GM10266 (cell line): ENCODE data around the gene USF3.

Experiments used
- DNase-seq: peaks from one replicate; pipeline ENCODE4 v3.0.0; 2012; ENCODE audit errors: extremely low spot score
- TF ChIP-seq, protein P1 (sequence below): IDR thresholded peaks from 2 replicates; pipeline ENCODE4 v1.5.1; 2012; ENCODE audit warnings: mild to moderate bottlenecking, low read depth; ENCODE audit not compliant: control insufficient read depth, insufficient read depth; ENCODE audit errors: missing control alignments

Gene USF3

DNA sequence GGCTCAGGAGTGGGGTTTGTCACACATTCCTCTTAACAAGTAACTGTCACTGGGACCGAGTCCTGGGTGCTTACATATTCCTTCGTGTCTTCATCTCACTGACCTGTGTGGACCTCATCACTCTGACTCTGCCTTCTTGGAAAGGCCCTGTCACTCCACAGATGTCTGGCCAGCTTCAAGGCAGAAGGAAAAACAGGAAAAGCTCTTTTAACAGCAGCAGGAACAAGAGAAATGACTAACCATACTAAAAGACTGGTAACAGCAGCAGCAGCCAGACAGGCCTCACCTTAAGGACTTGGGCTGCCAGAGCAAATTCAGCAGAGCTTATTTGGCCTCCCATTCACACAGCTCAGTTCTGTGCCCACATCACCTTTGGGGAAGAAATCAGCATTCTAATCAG, 68.1 kb downstream of the USF3 start:
- TF ChIP-seq, protein P1, sequence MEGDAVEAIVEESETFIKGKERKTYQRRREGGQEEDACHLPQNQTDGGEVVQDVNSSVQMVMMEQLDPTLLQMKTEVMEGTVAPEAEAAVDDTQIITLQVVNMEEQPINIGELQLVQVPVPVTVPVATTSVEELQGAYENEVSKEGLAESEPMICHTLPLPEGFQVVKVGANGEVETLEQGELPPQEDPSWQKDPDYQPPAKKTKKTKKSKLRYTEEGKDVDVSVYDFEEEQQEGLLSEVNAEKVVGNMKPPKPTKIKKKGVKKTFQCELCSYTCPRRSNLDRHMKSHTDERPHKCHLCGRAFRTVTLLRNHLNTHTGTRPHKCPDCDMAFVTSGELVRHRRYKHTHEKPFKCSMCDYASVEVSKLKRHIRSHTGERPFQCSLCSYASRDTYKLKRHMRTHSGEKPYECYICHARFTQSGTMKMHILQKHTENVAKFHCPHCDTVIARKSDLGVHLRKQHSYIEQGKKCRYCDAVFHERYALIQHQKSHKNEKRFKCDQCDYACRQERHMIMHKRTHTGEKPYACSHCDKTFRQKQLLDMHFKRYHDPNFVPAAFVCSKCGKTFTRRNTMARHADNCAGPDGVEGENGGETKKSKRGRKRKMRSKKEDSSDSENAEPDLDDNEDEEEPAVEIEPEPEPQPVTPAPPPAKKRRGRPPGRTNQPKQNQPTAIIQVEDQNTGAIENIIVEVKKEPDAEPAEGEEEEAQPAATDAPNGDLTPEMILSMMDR = no peak
- DNase-seq = no peak

DNA sequence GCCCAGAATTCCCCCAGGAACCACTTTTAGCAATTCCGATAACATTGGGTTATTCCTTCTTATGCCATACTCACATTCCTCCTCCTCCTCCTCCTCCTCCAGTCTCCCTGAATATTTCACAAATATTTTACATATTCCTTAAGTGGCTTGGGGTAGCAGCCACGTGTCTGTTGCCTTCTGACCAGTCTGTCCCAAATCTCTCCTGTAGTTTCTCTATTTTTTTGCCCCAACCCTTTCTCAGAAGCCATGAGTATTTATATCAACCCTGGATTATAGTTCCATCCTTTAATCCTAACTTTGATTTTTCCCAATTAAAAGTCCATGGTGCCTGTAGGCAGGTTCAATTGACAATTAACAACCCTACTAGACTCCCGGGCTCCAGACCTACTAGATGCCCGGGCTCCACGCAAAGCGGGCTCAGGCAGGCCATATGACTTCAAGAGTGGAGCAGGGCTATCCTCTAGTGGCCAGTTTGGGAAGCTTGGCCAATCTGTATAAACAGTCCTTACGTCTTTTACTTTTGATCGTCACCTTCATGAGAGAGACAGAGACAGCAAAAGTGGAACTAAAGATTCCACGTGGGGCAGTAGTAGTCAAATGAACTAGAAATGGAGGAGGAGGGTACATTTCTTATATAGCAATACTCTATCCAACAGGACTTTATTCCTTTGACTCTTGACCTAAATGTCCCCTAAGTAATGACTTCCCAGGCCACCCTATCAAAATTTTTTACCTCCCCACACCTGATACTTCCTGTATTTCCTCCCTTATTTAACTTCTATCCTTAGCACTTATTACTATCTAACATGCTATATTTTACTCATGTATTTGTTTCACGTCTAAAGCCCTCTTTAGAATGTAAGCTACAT, 69.7 kb downstream of the USF3 start:
- TF ChIP-seq, protein P1 = peak; percentile 52
- peak; percentile 60 for DNase-seq

DNA sequence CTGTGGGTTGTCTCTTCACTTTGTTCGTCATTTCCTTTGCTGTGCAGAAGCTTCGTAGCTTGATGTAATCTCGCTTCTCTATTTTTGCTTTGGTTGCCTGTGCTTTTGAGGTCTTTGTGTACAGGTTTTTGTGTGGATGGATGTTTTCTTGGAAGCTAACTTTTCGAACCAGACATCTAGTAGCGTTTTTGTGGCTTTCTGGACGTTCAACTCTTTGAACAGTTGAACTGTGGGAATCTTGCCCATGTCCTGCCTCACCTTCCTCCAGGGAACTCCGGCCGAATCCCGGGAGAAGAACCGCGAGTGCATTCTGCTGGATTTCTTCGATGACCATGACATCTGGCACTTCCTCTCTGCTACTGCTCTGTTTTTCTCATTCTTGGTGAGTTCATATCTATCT, 70.6 kb downstream of the USF3 start:
- TF ChIP-seq, protein P1 = no peak
- DNase-seq = no peak

DNA sequence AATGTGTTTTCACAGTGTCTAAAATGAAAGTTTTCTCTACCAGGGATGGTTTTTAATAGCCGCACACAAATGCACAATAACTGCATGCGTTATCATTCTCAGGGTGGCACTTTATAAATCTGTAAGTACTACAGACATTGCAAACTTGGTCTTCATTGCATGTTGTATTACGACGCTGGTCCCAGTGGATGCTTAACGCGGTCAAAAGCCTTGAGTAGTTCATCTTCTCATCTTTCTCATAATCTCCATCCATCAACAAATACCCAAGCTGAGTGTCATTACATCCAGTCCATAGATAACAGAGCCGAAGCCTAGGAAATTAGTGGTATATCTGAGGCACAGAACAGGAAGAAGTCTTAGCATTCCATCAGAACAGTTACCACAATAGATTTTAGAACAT, 72.6 kb downstream of the USF3 start:
- TF ChIP-seq, protein P1 = no peak
- DNase-seq = no peak

DNA sequence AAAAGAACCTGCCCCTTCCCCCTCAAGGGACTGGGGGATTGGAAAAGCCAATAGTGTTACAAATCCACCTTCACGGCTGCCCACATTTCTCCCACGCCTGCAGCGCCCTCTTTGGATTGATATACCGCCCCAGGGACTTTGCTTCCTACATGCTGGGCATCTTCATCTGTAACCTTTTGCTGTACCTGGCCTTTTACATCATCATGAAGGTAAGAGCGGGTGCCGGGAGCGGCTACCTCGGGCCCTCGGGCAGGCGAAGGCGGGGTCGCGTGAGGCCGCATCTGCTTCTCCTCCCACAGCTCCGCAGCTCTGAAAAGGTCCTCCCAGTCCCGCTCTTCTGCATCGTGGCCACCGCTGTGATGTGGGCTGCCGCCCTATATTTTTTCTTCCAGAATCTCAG, 73.1 kb downstream of the USF3 start:
- DNase-seq = no peak
- TF ChIP-seq, protein P1 = no peak

DNA sequence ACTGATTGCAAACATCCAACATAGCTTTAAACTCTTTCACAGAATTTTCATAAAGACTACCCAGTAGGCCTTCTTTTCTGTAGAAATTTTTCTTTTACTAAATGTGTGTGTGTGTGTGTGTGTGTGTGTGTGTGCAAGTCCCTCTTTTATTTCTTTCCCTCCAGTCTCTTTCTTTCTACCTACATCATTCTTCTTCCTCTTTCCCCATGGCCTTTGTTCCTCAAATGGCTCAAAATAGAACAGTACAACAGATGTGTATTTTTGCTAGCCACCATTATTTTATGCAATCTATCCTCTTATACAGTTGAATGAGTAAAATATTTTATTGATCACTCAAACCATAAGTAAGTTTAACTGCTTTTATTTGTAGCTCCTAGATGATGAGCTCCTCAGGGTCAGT, 76.4 kb downstream of the USF3 start:
- no peak for DNase-seq
- TF ChIP-seq, protein P1 = no peak

DNA sequence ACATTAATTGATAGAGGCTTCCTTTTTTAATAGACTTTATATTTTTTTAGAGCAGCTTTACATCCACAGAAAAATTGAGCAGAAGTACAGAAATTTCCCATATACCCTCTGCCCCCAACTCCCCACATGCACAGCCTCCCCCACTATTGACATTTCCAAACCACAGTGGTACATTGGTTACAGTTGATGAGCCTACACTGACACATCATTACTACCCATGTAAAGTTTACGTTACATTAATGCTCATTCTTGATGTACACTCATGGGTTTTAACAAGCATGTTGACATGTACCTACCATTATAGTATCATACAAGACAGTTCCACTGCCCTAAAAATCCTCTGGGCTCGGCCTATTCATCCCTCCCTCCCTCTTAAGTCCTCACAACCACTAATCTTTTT, 78.7 kb downstream of the USF3 start:
- DNase-seq = no peak
- TF ChIP-seq, protein P1 = no peak
